Activated CD8-positive, alpha-beta memory T cell treated with anti-CD3 and anti-CD28 coated beads for 36 hours (primary cell): ENCODE data around the gene USP6. TPM values are rescaled to one million over a fixed set of nuclear protein-coding genes. Genes with fewer than 3 reads are reported as not detected.
"Not testable (repeated sequence)": the region's sequence is repeated elsewhere in the genome, so short reads cannot be mapped to it uniquely, and the experiment has no call there.

Experiments
- CTCF ChIA-PET: fragments of 350-600 bp; sonication (Branson Sonifier 250); formaldehyde crosslinking; loops from one replicate; lab custom pipeline; 2021; ENCODE audit warnings: antibody characterized with exemption; lab: Charles Lee
- POLR2A ChIA-PET: fragments of 350-600 bp; sonication (Branson Sonifier 250); formaldehyde crosslinking; loops from one replicate; lab custom pipeline; 2021; ENCODE audit warnings: antibody characterized with exemption; lab: Charles Lee
- total RNA-seq, 2 experiments: library from RNA; stranded (reverse); gene quantifications; one replicate each; pipeline ENCODE4 v1.2.3, GENCODE V29; 2021

USP6 gene
- total RNA-seq, 2 experiments from 2014 or later = 0.04 TPM

DNA sequence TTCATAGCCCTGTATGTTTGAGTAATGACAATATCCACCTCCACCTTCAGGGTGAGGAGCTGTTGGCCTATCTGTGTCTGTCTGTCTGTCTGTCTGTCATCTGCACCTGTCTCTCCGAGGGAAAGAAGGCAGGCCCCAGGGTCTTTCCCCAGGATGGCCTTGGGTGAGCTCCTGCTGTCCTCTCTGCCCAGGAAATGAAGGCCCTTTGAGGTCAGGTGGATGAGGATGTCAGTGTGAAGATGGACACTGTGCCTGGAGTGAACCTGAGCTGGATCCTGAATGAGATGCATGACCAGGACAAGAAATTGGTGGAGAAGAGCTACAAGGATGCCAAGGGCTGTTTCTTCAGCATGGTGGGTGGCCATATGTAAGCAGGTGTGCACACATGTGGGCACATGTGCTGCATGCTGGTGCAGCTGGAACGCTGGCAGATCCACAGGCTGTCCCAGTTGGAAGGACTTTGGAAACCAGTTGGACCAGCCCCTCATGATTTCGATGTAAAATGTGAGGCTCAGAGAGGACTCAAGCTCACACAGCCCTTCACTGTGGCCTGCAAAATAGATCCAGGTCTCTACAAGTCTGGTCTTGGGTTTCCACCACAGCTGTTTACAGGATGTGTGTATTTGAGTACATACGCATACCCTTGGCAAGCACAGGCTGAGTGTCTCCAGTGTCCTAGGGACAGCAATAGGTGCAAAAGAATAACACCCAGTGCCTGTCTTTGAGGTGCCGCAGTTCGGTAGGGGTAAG, 4.8 kb downstream of the USP6 start:
- CTCF ChIA-PET = interaction anchor here (0.6 kb wide), 1 partner anchor 1790 kb away, joined by 3 read pairs; no protein-coding TSS in a partner anchor
- POLR2A ChIA-PET = not testable (repeated sequence)

DNA sequence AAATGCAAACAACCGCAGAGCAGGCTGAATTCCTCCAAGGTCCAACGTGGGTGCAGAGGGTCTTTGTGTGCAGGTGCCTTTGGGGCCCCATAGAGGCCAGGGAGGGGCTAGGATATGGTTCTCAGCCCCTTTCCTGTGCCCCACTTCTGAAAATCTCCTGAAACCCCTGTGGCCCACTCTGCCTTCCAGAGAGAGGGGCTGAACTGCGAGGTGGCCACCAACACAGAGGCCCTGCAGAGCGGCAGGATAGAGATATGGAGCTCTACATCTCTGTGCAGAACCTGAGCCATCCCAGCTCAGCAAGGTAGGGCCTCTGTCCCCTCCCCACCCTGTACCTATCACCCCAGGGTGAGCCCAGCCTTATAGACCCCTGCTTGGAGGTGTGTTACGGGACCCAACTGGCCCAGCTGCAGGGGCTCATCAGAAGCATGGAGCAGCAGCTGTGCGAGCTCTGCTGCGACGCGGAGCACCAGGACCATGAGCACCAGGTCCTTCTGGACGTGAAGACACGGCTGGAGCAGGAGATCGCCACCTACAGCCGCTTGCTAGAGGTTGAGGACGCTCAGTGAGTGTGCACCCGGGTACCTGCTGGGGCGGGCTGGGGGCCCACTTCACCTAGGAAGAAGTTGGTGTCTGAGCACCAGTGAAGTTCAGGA, 5.5 kb downstream of the USP6 start:
- CTCF ChIA-PET = no interaction called here
- POLR2A ChIA-PET = no interaction called here

DNA sequence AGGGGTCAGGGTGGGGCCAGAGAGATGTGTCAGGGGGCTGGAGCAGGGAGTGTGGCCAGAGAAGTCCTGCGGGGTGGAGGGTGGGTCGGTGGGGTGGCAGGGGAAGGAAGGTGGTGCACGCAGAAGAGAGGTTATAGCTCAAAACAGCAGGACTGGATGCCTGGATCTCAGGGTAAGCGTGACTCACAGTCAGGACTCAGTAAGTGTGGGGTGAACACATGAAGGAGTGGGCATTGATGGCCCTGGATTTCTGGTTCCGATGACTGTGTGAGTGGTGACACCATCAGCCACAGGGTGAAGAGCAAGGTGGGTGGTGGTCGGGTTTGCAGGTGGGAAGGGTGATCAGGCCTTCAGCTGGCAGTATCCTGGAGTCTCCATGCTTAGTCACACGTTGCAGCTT, 6.2 kb downstream of the USP6 start:
- POLR2A ChIA-PET, CTCF ChIA-PET: not testable (repeated sequence)

DNA sequence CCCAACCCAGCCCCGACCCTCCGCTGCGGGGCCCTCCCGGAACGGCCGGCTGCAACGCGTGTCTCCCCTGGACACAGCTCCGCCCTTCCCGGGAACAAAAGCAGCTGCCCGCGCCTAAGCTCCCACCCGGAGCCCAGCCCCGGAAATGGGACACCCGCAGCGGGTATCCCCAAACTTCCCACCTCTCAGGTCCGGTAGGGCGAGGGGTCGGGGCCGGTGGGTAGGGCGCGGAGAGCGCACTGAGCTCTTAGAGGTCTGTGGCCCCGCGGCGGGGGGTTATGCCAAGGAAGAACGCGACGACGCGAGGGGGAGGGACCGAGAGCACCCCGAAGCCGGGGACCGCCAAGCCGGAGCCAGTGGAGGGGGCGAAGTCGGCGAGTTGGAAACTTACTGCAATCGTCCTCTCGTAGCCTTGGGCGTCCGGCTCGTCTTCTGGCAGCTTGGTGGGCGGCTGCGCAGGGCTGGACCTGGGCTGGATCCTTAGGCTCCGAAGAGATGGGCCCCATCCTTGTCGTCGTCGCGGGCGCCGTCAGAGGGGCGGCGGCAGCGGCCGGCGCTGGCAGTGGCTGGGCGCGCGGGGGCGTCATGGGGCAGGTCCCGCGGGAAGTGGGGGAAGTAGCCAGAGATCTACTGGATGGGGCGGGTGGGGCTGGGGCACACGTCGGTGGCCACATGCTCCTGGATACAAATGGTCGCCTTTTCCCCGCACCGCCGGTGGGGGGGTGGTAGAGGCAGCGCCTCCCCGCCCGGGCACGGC, 6.9 kb downstream of the USP6 start:
- ChIA-PET CTCF (interaction anchor here (0.5 kb wide), 1 partner anchor 72 kb away, joined by 3 read pairs; no protein-coding TSS in a partner anchor), POLR2A (no interaction called here)

DNA sequence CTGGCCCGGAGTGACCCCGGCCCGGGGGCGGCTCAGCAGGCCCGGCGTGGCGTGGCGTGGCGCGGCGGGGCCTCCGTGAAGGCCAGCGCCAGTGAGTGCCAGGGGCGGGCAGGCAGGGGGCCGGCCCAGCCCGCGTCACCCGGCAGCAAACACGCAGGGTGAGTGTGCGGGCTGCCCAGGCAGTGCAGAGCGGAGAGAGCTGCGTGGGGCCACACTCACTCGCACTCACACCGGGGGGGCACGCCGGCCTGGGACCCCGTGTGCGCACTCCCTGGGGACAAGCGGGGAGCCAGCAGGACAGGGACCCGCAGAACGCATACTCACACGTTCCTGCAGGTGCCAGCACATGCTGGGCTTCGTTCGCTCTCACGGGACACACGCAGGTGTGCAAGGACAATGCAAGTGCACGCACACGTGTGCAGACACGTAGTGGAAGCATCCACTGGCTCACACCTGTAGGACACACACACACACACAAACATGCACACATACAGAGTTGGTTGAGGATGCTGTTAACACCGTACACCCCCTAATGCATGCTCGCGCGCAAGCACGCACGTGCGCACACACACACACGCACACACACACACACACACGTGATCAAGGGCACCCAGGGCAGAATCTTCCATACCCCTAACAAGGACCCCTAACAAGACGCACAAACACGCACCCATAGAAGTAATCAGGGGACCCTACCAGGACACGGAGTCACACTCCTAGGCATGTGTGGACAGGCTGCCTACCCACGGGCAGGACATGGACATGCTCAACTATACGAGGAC, 7.7 kb downstream of the USP6 start:
- CTCF ChIA-PET = interaction anchor here (0.5 kb wide), 1 partner anchor 71 kb away, joined by 3 read pairs; no protein-coding TSS in a partner anchor
- POLR2A ChIA-PET = no interaction called here

DNA sequence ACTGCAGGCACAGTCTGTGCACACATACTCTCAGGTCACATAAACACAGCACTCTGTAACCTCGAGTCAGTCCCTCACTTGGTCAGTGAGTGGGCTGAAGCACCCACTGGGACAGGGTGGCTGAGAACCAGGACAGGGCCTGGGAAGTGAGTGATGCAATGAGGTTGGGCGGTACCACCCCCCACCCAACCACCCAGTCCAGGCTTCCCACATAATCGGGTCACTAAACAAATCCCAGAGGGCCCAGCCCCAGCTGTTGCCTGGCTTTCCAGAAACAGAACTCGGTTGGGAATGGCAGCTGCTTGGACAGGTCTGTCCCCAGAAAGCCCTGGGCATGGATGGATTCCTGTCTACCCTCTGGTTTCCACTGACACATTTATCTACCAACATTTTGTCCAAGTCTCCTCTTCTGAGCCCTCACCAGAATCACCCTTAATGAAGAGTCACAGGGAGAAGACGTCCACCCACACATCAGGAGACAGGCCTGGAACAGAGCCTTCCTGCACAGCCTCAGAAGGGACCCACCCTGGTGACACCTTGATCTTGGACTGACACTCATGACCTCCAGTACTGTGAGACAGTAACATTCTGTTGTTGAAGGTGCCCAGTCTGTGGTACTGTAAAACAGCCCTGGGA, 8.4 kb downstream of the USP6 start:
- POLR2A ChIA-PET, CTCF ChIA-PET: not testable (repeated sequence)

DNA sequence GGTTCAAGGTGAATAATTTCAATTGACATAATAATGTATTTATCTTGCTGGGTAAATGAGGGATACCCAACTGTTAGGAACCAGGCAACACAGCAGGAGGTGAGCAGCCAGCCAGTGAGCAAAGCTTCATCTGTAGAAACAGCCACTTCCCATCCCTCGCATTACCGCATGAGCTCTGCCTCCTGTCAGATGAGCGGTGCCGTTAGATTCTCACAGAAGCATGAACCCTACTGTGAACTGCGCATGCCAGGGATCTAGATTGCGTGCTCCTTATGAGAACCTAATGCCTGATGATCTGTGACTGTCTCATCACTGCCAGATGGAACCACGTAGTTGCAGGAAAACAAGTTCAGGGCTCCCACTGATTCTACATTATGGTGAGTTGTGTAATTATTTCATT, 9.1 kb downstream of the USP6 start:
- POLR2A ChIA-PET, CTCF ChIA-PET: not testable (repeated sequence)

DNA sequence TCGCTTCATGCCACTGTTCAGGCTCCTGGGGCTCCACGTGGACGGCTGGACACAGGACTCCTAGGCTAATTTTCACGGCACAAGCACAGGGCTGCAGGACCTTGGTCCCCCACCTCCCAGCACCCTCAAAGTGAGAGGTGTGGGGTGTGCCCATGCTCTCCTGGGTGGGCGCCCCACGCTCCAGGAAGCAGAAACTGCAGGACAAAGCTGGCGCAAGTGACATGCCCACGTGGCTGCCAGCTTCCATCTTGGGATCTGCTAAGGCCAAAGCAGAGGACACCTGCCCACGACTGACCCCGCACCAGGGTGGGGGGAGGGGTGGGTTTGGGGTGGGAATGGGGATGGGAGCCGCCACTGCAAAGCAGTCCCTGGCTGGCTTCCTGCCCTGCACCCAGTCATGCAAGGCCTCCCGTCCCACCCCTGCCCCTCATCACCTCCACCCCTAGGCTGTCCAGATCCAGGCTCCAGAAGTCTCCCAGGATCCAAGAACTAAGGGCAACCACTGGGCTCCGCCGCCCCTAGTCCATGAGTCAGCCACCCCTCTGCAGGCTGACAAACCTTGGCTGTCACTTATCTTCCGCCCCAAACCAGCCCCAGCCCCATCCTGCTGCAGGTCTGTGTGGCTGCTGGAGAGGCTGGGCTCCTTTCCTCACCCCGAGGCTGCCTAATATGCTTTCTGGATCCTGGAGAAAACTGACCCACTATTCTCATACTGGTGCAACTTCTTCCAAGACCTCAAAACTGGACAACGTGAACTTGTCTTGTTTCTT, 11.1 kb downstream of the USP6 start:
- CTCF ChIA-PET = interaction anchor here (0.5 kb wide), 1 partner anchor 429 kb away, joined by 4 read pairs; no protein-coding TSS in a partner anchor
- POLR2A ChIA-PET = no interaction called here

DNA sequence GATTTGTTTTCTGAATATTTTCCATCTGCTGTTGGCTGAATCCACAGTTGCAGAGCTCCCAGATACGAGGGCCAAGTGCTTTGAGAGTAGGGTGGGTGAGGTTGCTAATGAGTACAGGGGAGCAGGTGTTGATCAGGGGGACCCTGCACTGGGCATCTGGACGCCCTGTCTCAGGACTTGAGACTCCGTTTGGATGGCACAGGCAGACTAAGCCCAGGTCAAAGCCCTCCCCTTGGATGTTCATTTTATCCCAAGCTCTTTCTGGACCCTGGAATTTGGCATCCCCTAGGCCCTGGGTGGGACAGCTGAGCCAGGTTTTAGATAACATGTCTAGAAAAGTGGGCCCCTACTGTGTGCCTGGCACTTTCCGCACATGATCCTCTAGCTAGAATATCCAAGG, 12.1 kb downstream of the USP6 start:
- CTCF ChIA-PET = no interaction called here
- POLR2A ChIA-PET = no interaction called here

DNA sequence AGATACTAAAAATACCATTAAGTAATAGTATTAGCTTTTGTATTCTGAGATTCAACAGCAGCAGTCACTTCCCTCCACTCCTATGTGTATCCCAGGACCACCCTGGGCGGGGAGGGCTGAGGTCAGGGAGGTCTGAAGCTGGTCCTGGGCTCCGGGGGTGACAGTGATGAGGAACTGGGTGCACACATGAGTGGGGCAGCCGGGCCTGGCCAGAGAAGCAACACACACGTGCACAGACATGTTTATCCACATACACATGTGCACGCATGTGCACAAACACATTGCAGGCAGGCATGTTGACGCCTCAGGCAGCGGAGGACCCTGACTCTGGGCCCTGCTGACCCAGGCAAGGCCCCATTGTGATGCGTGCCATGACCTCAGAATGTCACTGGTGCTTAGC, 12.6 kb downstream of the USP6 start:
- CTCF ChIA-PET, POLR2A ChIA-PET: not testable (repeated sequence)

DNA sequence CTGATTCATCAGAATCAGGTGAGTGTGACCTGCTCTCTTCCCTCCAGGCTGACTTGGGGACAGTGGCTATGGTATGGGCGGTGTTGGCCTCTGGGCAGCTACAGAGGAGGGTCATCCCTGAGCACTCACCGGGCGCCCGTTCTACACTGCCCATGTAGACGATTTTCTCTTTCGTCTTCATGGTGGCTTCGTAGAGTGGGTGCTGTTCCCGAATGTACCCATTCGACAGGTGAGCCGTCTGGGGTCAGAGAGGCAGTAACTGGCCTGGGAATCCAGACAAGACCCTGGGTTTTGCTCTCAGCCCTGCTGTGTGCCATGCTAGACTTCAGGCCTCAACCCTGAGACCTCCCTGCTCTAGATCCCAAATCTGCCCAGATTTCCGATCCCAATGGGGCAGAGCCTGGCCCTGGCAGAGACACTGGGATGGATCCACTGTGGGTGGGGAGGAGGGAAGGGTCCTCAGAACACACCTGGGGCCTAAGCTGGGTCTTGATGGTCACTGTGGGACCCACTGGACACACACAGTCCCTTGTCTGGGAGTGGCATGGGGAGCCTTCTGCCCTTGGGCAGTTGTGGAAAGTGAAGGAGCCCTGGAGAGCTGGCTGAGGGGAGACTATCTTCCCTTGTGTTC, 13.2 kb downstream of the USP6 start:
- ChIA-PET POLR2A (no interaction called here), CTCF (no interaction called here)

DNA sequence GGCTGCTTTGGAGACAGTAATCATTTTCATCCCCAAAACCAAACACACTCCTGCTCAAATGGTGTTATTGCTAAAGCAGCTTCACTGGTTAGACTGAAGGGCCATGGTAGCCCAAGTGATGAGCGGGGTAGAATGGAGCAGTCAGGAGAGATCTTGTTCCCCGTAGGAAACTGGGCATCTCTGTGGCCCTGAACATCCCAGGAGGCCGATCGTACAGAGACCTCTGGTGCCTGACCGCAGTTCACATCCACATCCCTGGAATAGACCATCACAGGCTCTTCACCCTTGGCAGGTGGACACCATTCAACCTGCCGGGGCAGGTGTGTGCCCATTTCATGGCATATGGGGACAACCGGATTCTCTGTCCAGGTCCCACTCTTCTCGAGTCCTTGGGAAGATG, 13.9 kb downstream of the USP6 start:
- CTCF ChIA-PET, POLR2A ChIA-PET: not testable (repeated sequence)

DNA sequence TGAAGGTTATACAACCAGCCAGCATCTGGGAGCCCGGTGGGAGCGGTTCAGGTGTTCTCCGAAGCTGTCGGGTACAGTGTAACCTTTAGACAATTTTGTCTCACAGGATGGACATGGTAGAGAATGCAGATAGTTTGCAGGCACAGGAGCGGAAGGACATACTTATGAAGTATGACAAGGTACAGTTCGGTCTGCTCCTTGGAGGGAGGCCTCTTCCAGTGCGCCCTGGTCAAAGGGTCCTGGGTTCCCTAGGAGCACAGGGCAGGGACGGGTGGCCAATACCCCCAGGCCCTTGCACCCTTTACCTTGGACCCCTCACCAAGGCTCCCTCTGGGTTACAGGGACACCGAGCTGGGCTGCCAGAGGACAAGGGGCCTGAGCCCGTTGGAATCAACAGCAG, 14.4 kb downstream of the USP6 start:
- POLR2A ChIA-PET, CTCF ChIA-PET: not testable (repeated sequence)

DNA sequence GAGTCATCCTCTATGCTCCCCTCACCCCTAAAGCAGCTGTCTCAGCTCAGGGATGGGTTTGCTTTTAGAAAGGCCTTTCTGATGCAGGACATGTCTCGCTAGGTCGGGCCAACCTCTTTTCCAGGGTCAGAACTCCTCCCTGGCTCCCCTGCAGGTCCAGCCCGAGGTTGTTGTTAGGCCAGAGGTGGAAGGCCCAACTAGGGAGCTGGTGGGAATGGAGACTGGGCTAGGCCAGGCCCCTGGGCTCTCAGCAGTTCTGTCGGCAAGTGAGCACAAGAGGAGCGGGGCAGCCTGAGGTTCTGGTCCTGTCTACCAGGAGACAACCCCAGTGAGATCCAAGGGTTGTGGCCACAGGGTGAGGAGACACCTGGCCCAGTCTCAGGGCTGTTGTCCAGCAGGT, 14.9 kb downstream of the USP6 start:
- CTCF ChIA-PET, POLR2A ChIA-PET: not testable (repeated sequence)

DNA sequence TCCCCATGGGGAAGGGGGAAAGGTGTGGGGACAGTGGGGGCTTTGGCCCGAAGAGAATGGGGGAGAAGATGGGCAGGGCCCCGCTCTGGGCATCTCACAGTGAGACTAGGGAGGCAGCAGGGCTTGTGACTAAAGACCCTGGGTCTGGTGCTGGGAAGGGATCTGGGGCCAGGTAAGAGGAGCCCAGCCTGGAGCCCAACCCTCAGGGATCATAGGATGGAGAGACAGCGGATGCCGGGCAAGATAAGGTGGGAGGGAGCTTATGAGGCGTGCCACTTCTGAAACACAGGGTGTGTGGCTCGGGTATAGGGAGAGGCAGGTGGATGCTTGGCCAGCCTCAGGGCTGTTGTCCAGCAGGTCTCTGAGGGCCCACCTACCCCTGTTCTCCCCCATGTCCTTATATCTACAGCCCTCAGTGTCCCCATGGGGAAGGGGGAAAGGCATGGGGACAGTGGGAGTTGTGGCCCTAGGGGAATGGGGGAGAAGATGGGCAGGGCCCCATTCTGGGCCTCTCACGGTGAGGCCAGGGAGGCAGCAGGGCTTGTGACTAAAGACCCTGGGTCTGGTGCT, 15.4 kb downstream of the USP6 start:
- ChIA-PET CTCF (no interaction called here), POLR2A (no interaction called here)

DNA sequence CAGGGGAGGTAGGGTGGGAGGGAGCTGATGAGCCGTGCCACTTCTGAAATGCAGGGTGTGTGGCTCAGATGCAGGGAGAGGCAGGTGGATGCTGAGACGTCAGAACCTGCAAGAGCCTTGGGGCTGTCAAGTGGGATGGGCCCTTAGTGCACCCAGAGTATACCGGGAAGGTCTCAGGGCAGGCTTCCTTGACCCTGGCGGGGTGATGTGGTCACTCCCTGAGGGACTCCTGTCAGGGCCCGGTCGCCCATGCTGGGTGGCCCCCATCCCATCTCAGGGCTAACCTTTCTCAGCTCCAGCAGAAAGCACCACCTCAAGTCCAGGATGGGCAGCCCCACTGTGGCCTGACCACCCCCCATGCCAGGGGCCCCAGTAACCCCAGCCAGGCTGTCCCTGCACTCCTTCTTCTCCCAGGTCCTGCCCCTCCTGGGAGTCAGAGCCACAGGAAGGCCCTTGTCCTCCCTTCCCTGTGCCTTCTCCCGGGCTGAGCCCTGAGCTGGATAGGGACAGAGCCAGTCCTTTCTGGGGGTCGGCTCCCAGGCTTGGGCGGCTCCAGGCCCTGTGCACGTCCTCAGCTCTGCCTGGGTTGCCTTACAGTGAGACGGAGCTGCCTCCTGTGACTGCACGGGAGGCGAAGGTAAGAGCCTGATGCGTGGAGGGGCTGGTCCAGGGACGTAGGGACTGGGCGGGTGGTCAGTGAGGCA, 16.1 kb downstream of the USP6 start:
- CTCF ChIA-PET = not testable (repeated sequence)

More for the DNA sequence above, 16.1 kb downstream of the USP6 start:
- POLR2A ChIA-PET = not testable (repeated sequence)
